H1 (cell line): ENCODE measurements around the gene GDAP2. TPM values are rescaled to one million over a fixed set of nuclear protein-coding genes. Genes with fewer than 3 reads are reported as not detected.

ENCODE experiments used
- CTCF ChIA-PET: fragments of 300-600 bp; sonication (Branson Sonifier 250); formaldehyde crosslinking; loops from one replicate; lab custom pipeline; 2021; ENCODE audit not compliant: partially characterized antibody; lab: Charles Lee
- POLR2A ChIA-PET: fragments of 300-600 bp; sonication (Branson Sonifier 250); formaldehyde crosslinking; loops from one replicate; lab custom pipeline; 2021; ENCODE audit warnings: inconsistent platforms; ENCODE audit not compliant: partially characterized antibody; lab: Charles Lee
- DNase-seq, 2 experiments: peaks; one replicate each; pipeline versions ENCODE4 v3.0.0 to v3.0.0-alpha.2; 2010 to 2022; ENCODE audit warnings: low spot score in 2 of 2, low read depth in 1 of 2, mixed read lengths in 1 of 2
- FAIRE-seq: peaks from 2 replicates; lab custom pipeline; 2011; peaks lifted over from hg19 to GRCh38; lab: Jason Lieb, UNC
- H2AFZ ChIP-seq: 2 replicates; pipeline ENCODE4 v1.8.1; 2012; ENCODE audit warnings: low read length, inconsistent platforms
- H2AK5ac ChIP-seq: 2 replicates; pipeline ENCODE4 v1.6.1; 2013; ENCODE audit warnings: low read depth, low read length
- H2BK120ac ChIP-seq: replicated peaks from 2 replicates; pipeline ENCODE3; 2013; ENCODE audit warnings: low read depth, low read length, inconsistent platforms
- H2BK12ac ChIP-seq: 2 replicates; pipeline ENCODE4 v1.6.1; 2013; ENCODE audit warnings: low read depth, low read length
- H2BK15ac ChIP-seq: 2 replicates; pipeline ENCODE4 v1.6.1; 2013; ENCODE audit warnings: low read length
- H2BK20ac ChIP-seq: 2 replicates; pipeline ENCODE4 v1.6.1; 2013; ENCODE audit warnings: low read length
- H2BK5ac ChIP-seq: 2 replicates; pipeline ENCODE4 v1.6.1; 2013; ENCODE audit warnings: low read depth, low read length
- H3K14ac ChIP-seq: 2 replicates; pipeline ENCODE4 v1.6.1; 2013; ENCODE audit warnings: inconsistent platforms; ENCODE audit not compliant: insufficient read length
- H3K18ac ChIP-seq: 2 replicates; pipeline ENCODE4 v1.6.1; 2013; ENCODE audit warnings: low read length; ENCODE audit errors: extremely low read depth
- H3K23ac ChIP-seq: 2 replicates; pipeline ENCODE4 v1.6.1; 2013; ENCODE audit warnings: inconsistent platforms; ENCODE audit not compliant: insufficient read length
- H3K23me2 ChIP-seq: 2 replicates; pipeline ENCODE4 v1.6.1; 2013; ENCODE audit warnings: low read depth, low read length
- H3K27ac ChIP-seq: 2 replicates; pipeline ENCODE4 v1.6.1; 2011; ENCODE audit warnings: low read depth, low read length, inconsistent platforms
- H3K27me3 ChIP-seq, 4 experiments: replicated peaks in 1 of 4; 1 replicate in 1 of 4; 2 replicates in 3 of 4; pipeline versions ENCODE4 v1.6.1 to v1.8.1; 2011 to 2013; ENCODE audit warnings: low read length in 3 of 4, mild to moderate bottlenecking in 3 of 4, inconsistent platforms in 2 of 4, mixed read lengths in 2 of 4, moderate library complexity in 1 of 4; ENCODE audit not compliant: control insufficient read depth in 3 of 4, insufficient read depth in 3 of 4; ENCODE audit errors: extremely low read depth in 1 of 4
- H3K36me3 ChIP-seq, 4 experiments: 2 replicates each; pipeline versions ENCODE4 v1.6.1 to v1.8.1; 2011 to 2013; ENCODE audit warnings: mild to moderate bottlenecking in 4 of 4, low read length in 3 of 4, moderate library complexity in 2 of 4, control low read depth in 1 of 4, inconsistent platforms in 1 of 4; ENCODE audit not compliant: insufficient read depth in 4 of 4, control insufficient read depth in 2 of 4
- H3K4ac ChIP-seq: replicated peaks from 2 replicates; pipeline ENCODE3; 2013; ENCODE audit warnings: low read length, low read depth, mixed read lengths, inconsistent platforms; ENCODE audit not compliant: insufficient read length
- H3K4me1 ChIP-seq, 4 experiments: replicated peaks in 1 of 4; 1 replicate in 1 of 4; 2 replicates in 3 of 4; pipeline versions ENCODE4 v1.6.1 to v1.8.1; 2011 to 2013; ENCODE audit warnings: low read length in 3 of 4, inconsistent platforms in 2 of 4, mixed read lengths in 1 of 4; ENCODE audit not compliant: insufficient read depth in 4 of 4, control insufficient read depth in 3 of 4
- H3K4me2 ChIP-seq, 2 experiments: 2 replicates each; pipeline versions ENCODE4 v1.6.1 to v1.8.1; 2011 to 2013; ENCODE audit warnings: low read depth in 2 of 2, low read length in 2 of 2, control low read depth in 1 of 2, inconsistent platforms in 1 of 2, mild to moderate bottlenecking in 1 of 2; ENCODE audit not compliant: insufficient read depth in 1 of 2
- H3K4me3 ChIP-seq, 4 experiments: fragments of 200-600, 300-600 bp in 1 of 4; sonication (generic), shearing (Covaris generic), sonication (Bioruptor Twin) in 1 of 4; 2 replicates each; pipeline versions ENCODE4 v1.5.1 to v1.8.1; 2011 to 2016; ENCODE audit warnings: low read length in 4 of 4, low read depth in 3 of 4, control low read depth in 2 of 4, inconsistent platforms in 2 of 4, mild to moderate bottlenecking in 2 of 4, mixed read lengths in 1 of 4, moderate library complexity in 1 of 4; ENCODE audit not compliant: insufficient read depth in 2 of 4; ENCODE audit errors: extremely low read depth in 1 of 4
- H3K56ac ChIP-seq: replicated peaks from 2 replicates; pipeline ENCODE3; 2013; ENCODE audit warnings: low read depth, mild to moderate bottlenecking, mixed read lengths, low read length, inconsistent platforms; ENCODE audit not compliant: insufficient read length
- H3K79me1 ChIP-seq: 2 replicates; pipeline ENCODE4 v1.6.1; 2013; ENCODE audit warnings: low read depth, low read length, control low read depth
- H3K79me2 ChIP-seq, 2 experiments: 2 replicates each; pipeline versions ENCODE4 v1.6.1 to v1.8.1; 2012 to 2013; ENCODE audit warnings: low read length in 2 of 2, mild to moderate bottlenecking in 2 of 2, inconsistent platforms in 1 of 2; ENCODE audit not compliant: insufficient read depth in 2 of 2, control insufficient read depth in 1 of 2
- H3K9ac ChIP-seq, 4 experiments: replicated peaks in 1 of 4; 1 replicate in 1 of 4; 2 replicates in 3 of 4; pipeline versions ENCODE4 v1.6.1 to v1.8.1; 2011 to 2013; ENCODE audit warnings: low read depth in 3 of 4, low read length in 3 of 4, control low read depth in 2 of 4, mild to moderate bottlenecking in 2 of 4, moderate library complexity in 2 of 4, inconsistent platforms in 1 of 4; ENCODE audit errors: extremely low read depth in 1 of 4
- H3K9me3 ChIP-seq, 2 experiments: 2 replicates each; pipeline versions ENCODE4 v1.6.1 to v1.8.1; 2012 to 2013; ENCODE audit warnings: mild to moderate bottlenecking in 2 of 2, moderate library complexity in 2 of 2, control low read depth in 1 of 2, inconsistent platforms in 1 of 2, low read depth in 1 of 2, low read length in 1 of 2, mixed read lengths in 1 of 2; ENCODE audit not compliant: insufficient read depth in 2 of 2
- H4K20me1 ChIP-seq, 2 experiments: replicated peaks in 1 of 2; 2 replicates each; pipeline versions ENCODE3 to v1.8.1; 2011 to 2013; ENCODE audit warnings: inconsistent platforms in 2 of 2, low read length in 2 of 2, mild to moderate bottlenecking in 1 of 2; ENCODE audit not compliant: insufficient read depth in 2 of 2, control insufficient read depth in 1 of 2
- H4K5ac ChIP-seq: 2 replicates; pipeline ENCODE4 v1.6.1; 2013; ENCODE audit warnings: low read length, low read depth, mixed read lengths, inconsistent platforms; ENCODE audit not compliant: insufficient read length
- H4K8ac ChIP-seq: 2 replicates; pipeline ENCODE4 v1.8.0; 2013; ENCODE audit warnings: mild to moderate bottlenecking, moderate library complexity, low read length, inconsistent platforms; ENCODE audit not compliant: insufficient read depth; ENCODE audit errors: extremely low read depth
- H4K91ac ChIP-seq: replicated peaks from 2 replicates; pipeline ENCODE3; 2013; ENCODE audit warnings: low read length, mixed read lengths, inconsistent platforms; ENCODE audit not compliant: insufficient read length
- BACH1 ChIP-seq: IDR thresholded peaks from 2 replicates; pipeline ENCODE4 v1.6.1; 2012; ENCODE audit warnings: low read length, improper control_type of control experiment
- CTBP2 ChIP-seq: IDR thresholded peaks from 2 replicates; pipeline ENCODE4 v1.7.0; 2011; ENCODE audit warnings: borderline replicate concordance, mild to moderate bottlenecking, moderate library complexity, mixed read lengths, low read length; ENCODE audit not compliant: insufficient read depth, insufficient read length
- CTCF ChIP-seq, 3 experiments: IDR thresholded peaks; 1 replicate in 2 of 3; 2 replicates in 1 of 3; pipeline versions ENCODE4 v1.5.1 to v1.6.1; 2011; ENCODE audit warnings: low read length in 3 of 3, mild to moderate bottlenecking in 3 of 3, inconsistent platforms in 2 of 3, low read depth in 1 of 3, moderate library complexity in 1 of 3; ENCODE audit not compliant: insufficient read depth in 1 of 3; ENCODE audit errors: control extremely low read depth in 1 of 3
- POU5F1 ChIP-seq: IDR thresholded peaks from 2 replicates; pipeline ENCODE4 v1.6.1; 2011; ENCODE audit warnings: low read depth, mild to moderate bottlenecking, low read length, moderate library complexity
- RAD21 ChIP-seq, 2 experiments: IDR thresholded peaks in 1 of 2; conservative IDR thresholded peaks in 1 of 2; 2 replicates each; pipeline ENCODE4 v1.6.1; 2011; ENCODE audit warnings: low read depth in 2 of 2, low read length in 2 of 2, improper control_type of control experiment in 1 of 2, inconsistent platforms in 1 of 2, mild to moderate bottlenecking in 1 of 2, moderate library complexity in 1 of 2
- RXRA ChIP-seq: IDR thresholded peaks from 2 replicates; pipeline ENCODE4 v1.6.1; 2011; ENCODE audit warnings: low read depth, mild to moderate bottlenecking, low read length, moderate library complexity; ENCODE audit not compliant: insufficient read depth
- SIN3A ChIP-seq, 2 experiments: IDR thresholded peaks in 1 of 2; conservative IDR thresholded peaks in 1 of 2; 2 replicates each; pipeline ENCODE4 v1.6.1; 2011 to 2012; ENCODE audit warnings: low read length in 2 of 2, improper control_type of control experiment in 1 of 2, low read depth in 1 of 2, mild to moderate bottlenecking in 1 of 2
- TAF1 ChIP-seq: IDR thresholded peaks from 2 replicates; pipeline ENCODE4 v1.6.1; 2011; ENCODE audit warnings: mild to moderate bottlenecking, low read depth, low read length
- YY1 ChIP-seq: IDR thresholded peaks from 2 replicates; pipeline ENCODE4 v1.6.1; 2011; ENCODE audit warnings: low read depth, mild to moderate bottlenecking, low read length
- WGBS, 2 experiments: shearing (Covaris generic) in 1 of 2; methylation state at CpG; one replicate each; pipeline versions ENCODE4 v1.1.6 to v1.1.7; 2013 to 2015; ENCODE audit warnings: low lambda C conversion rate in 2 of 2, mixed read lengths in 2 of 2, inconsistent platforms in 1 of 2, low coverage in 1 of 2, missing lambda C conversion rate in 1 of 2; ENCODE audit not compliant: insufficient replicate concordance in 2 of 2, insufficient coverage in 1 of 2, insufficient read length in 1 of 2; ENCODE audit errors: extremely low coverage in 1 of 2, missing lambda C conversion rate in 1 of 2; 5-methylcytosine and 5-hydroxymethylcytosine counted together
- polyA plus RNA-seq, 7 experiments: library from polyadenylated mRNA; depleted of rRNA in 3 of 7; stranded (reverse) in 5 of 7; unstranded in 2 of 7; fragments of >200 nt in 5 of 7; fragments of 200-250 nt in 2 of 7; gene quantifications; 1 replicate in 5 of 7; 2 replicates in 1 of 7; 4 replicates in 1 of 7; pipeline versions ENCODE4 v1.2.1 to v1.2.3, GENCODE V29; 2011 to 2013; ENCODE audit warnings: missing spikeins in 2 of 7, mixed read lengths in 2 of 7
- total RNA-seq: library from RNA; stranded (reverse); fragmentation: NEBNext Ultra II Directional; extraction: Animal tissue kit (Norgen Biotek cat#: 25700); gene quantifications from 2 replicates; pipeline ENCODE4 v1.2.1, GENCODE V29; 2021

Gene GDAP2
- total and polyA plus RNA-seq, 2 of the 8 experiments (the other 6 are each of a cell fraction or from before 2014, with no cell fraction given), result 8.6 to 27.8 TPM

DNA sequence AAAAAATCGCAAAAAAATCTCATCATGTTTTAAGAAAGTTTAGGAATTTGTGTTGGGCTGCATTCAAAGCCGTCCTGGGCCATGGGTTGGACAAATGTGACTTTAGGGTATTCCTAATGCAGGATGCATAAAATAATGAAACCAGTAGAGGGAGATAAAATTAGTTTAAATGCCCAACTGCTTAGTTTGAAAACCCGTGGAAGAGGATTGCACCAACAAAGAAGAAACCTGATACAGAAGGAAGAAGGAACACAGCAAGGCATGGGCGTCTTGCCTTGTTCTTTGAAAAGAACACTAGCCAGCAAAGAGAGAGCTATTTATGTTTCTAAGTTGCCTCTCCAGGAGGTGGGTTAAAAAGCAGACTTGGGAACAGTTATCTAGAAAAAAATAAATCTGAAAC lies 38.1 kb upstream of the GDAP2 start:
- H2AK5ac ChIP-seq, result no peak overlapping the region
- H3K23me2 ChIP-seq, result no peaks in the 10 kb centered on the region
- no peak overlapping the region for H3K9ac ChIP-seq
- H3K36me3 ChIP-seq, result peaks cover 0 to 3% (median 2%) of the 10 kb centered on the region in 4 experiments; a peak in 4 of 8 replicates
- DNase-seq, result no peak
- no peak overlapping the region for H2BK12ac ChIP-seq
- no peak overlapping the region for H2BK20ac ChIP-seq
- no peak overlapping the region for H3K27ac ChIP-seq
- FAIRE-seq, result peak; percentile 45
- H2BK5ac ChIP-seq, result no peak overlapping the region
- H3K14ac ChIP-seq, result no peak overlapping the region
- H4K8ac ChIP-seq, result no peak overlapping the region
- H3K4ac ChIP-seq, result no peak overlapping the region
- H3K27me3 ChIP-seq, result no peaks in the 10 kb centered on the region
- no peak overlapping the region for H3K18ac ChIP-seq
- H3K4me3 ChIP-seq, result no peak overlapping the region
- no peaks in the 10 kb centered on the region for H4K20me1 ChIP-seq
- H4K5ac ChIP-seq, result no peak overlapping the region
- H3K9me3 ChIP-seq, result no peaks in the 10 kb centered on the region
- no peaks in the 10 kb centered on the region for H3K79me2 ChIP-seq
- H2BK15ac ChIP-seq, result no peak overlapping the region
- H3K56ac ChIP-seq, result no peak overlapping the region
- no peak overlapping the region for H3K23ac ChIP-seq
- peaks cover 0 to 5% (median 1%) of the 10 kb centered on the region in 4 experiments; a peak in 4 of 7 replicates for H3K4me1 ChIP-seq
- H3K79me1 ChIP-seq, result no peaks in the 10 kb centered on the region
- 0 out of 4 replicates have a peak overlapping the region, but pooled peaks of 1 of the 2 experiments have one; percentile 26 for H3K4me2 ChIP-seq
- WGBS, 2 experiments, result 54% methylated on average over 4 of the region's 4 CpGs; no CpG with 5 or more reads in 1 of the 2 experiments
- H2BK120ac ChIP-seq, result no peak overlapping the region
- no peak overlapping the region for H2AFZ ChIP-seq
- POLR2A ChIA-PET, result interaction anchor here (1.8 kb wide), 1 partner anchor 11 kb away, joined by 4 read pairs; no protein-coding TSS in a partner anchor
- CTCF ChIA-PET, result interaction anchor here (0.6 to 1.0 kb wide), 2 partner anchors 9 to 47 kb away, joined by 3 to 4 read pairs; no protein-coding TSS in a partner anchor
- no peak overlapping the region for H4K91ac ChIP-seq
- no peak for TF ChIP-seq POU5F1
- peak in 1 of 2 experiments; percentile 31; a peak in 1 of 4 replicates for TF ChIP-seq RAD21 (IDR thresholded peaks at IDR 0.05 in 1 of 2, conservative IDR thresholded peaks at IDR 0.05 in 1 of 2; ENCODE audit: low read depth in 2 of 2, low read length in 2 of 2)
- TF ChIP-seq CTCF (IDR thresholded peaks at IDR 0.05; ENCODE audit: control extremely low read depth in 1 of 3, insufficient read depth in 1 of 3, low read depth in 1 of 3, low read length in 3 of 3), result peak in 1 of 3 experiments; percentile 4; a peak in 1 of 4 replicates
- no peak for TF ChIP-seq SIN3A (conservative IDR thresholded peaks at IDR 0.05 in 1 of 2, IDR thresholded peaks at IDR 0.05 in 1 of 2; ENCODE audit: low read depth in 1 of 2, low read length in 2 of 2)
- no peak for TF ChIP-seq BACH1
- no peak for TF ChIP-seq YY1
- TF ChIP-seq TAF1, result peak; percentile 72
- TF ChIP-seq RXRA, result no peak
- TF ChIP-seq CTBP2, result no peak
